ENCODE data around the gene SERTAD2.

The SERTAD2 gene

GRCh38 chr2:64582774-64583340 is 70.9 kb downstream of the SERTAD2 start:
- no peak for DNase-seq (ENCODE audit: low read depth, low spot score)

DNA sequence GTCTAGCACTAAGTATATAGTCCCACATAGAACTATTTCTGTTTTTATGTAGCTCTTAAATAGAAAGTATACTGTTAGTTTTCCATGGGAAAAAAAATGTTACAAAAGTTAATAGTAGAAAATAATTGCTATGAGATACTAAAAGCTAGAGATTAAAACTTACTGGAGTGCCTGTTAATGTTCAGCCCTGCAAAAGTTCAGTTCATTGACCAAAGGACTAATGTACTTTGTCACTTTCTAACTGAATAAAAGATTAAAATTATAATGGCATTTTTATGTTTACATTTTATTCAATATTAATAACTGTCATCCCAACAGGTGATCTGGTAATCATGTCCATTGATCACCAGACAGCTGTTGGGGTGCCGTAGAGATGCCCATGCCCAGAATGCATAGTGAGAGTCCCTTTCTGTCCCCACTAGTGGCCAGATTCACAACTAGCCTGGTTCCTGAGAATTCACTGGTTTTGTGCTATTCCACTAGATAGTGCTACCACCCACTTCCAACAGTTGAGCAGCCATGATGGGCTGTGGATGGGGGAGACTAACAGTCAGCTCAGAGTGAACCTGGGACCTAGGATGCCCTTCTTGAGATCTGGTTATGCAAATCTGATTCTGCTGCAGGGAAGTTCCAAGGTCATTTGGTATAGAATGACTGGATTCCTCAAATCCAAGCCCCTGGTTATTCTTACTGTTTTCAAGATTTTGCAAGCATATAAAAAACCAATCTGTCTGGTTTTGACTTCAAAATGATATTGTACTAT is 71.8 kb downstream of the SERTAD2 start:
- DNase-seq (ENCODE audit: low read depth, low spot score): no peak
